HG03095 (cell line): ENCODE measurements around the gene NIPSNAP3A.
"Not testable (repeated sequence)": the region's sequence is repeated elsewhere in the genome, so short reads cannot be mapped to it uniquely, and the experiment has no call there.

ENCODE experiments used
- ATAC-seq: cut with Tn5 transposase; IDR thresholded peaks from one replicate; pipeline ENCODE4 v1.9.1; 2021; ENCODE audit warnings: moderate library complexity; ENCODE audit not compliant: unreplicated experiment

NIPSNAP3A gene

GRCh38 chr9:104747565-104748358 lies at the start of gene NIPSNAP3A:
TSS of gene NIPSNAP3A (plus strand) at chr9:104747683. CDS start at chr9:104747793, 110 bp downstream.
- ATAC-seq: peak; percentile 84

GRCh38 chr9:104700306-104700705 lies 47.2 kb upstream of the NIPSNAP3A start:
- no peak for ATAC-seq

GRCh38 chr9:104708737-104709136 lies 38.7 kb upstream of the NIPSNAP3A start:
- not testable (repeated sequence) for ATAC-seq

- ATAC-seq: no peak
These were observed 35.9 kb upstream of the NIPSNAP3A start for GRCh38 chr9:104711604-104712003.

- no peak for ATAC-seq
These were observed 22.5 kb upstream of the NIPSNAP3A start for GRCh38 chr9:104725014-104725413.

GRCh38 chr9:104738452-104738851 lies 9.0 kb upstream of the NIPSNAP3A start:
- no peak for ATAC-seq

- ATAC-seq: no peak
These were observed 6.9 kb upstream of the NIPSNAP3A start for GRCh38 chr9:104740621-104741020.

GRCh38 chr9:104743376-104743985 lies 4.0 kb upstream of the NIPSNAP3A start:
- ATAC-seq: peak; percentile 35

GRCh38 chr9:104745852-104746251 lies 1.6 kb upstream of the NIPSNAP3A start:
- ATAC-seq: no peak

- ATAC-seq: no peak
These were observed 1.2 kb upstream of the NIPSNAP3A start for GRCh38 chr9:104746285-104746684.

- no peak for ATAC-seq
These were observed 685 bp upstream of the NIPSNAP3A start for GRCh38 chr9:104746798-104747197.

GRCh38 chr9:104747245-104747564 lies 278 bp upstream of the NIPSNAP3A start:
- no peak for ATAC-seq

GRCh38 chr9:104748359-104749031 lies 1.0 kb downstream of the NIPSNAP3A start:
- peak; percentile 6 for ATAC-seq

- ATAC-seq: peak; percentile 27
These were observed 2.8 kb downstream of the NIPSNAP3A start for GRCh38 chr9:104750185-104750767.

- no peak for ATAC-seq
These were observed 11.5 kb downstream of the NIPSNAP3A start for GRCh38 chr9:104758974-104759373.

- ATAC-seq: no peak
These were observed 17.7 kb downstream of the NIPSNAP3A start for GRCh38 chr9:104765138-104765537.

- no peak for ATAC-seq
These were observed 18.5 kb downstream of the NIPSNAP3A start for GRCh38 chr9:104766025-104766424.

GRCh38 chr9:104767507-104767906 lies 20.0 kb downstream of the NIPSNAP3A start:
- ATAC-seq: no peak

GRCh38 chr9:104769029-104769428 lies 21.5 kb downstream of the NIPSNAP3A start:
- not testable (repeated sequence) for ATAC-seq

GRCh38 chr9:104769655-104770054 lies 22.2 kb downstream of the NIPSNAP3A start:
- ATAC-seq: no peak

- ATAC-seq: peak; percentile 30
These were observed 25.4 kb downstream of the NIPSNAP3A start for GRCh38 chr9:104772714-104773510.
